SK-N-MC (cell line): ENCODE measurements around the gene RPL26.
"Not testable (repeated sequence)": the region's sequence is repeated elsewhere in the genome, so short reads cannot be mapped to it uniquely, and the experiment has no call there.

Source experiments
- DNase-seq: peaks from one replicate; pipeline ENCODE4 v3.0.0-alpha.2; 2011; ENCODE audit warnings: low read depth, low spot score
- H3K27ac ChIP-seq: fragments of 200-600 bp; sonication (generic); 2 replicates; pipeline ENCODE4 v1.5.1; 2016; ENCODE audit warnings: mixed run types
- H3K36me3 ChIP-seq: fragments of 200-600 bp; sonication (generic); 2 replicates; pipeline ENCODE4 v1.6.1; 2017; ENCODE audit warnings: antibody characterized with exemption, low read length, mixed read lengths; ENCODE audit not compliant: insufficient read depth
- H3K4me3 ChIP-seq: fragments of 200-600 bp; sonication (generic); 2 replicates; pipeline ENCODE4 v1.5.1; 2016
- H3K9ac ChIP-seq: fragments of 200-600 bp; sonication (generic); 2 replicates; pipeline ENCODE4 v1.8.0; 2017; ENCODE audit warnings: mixed run types, mixed read lengths; ENCODE audit not compliant: insufficient read length
- H3K9me3 ChIP-seq: fragments of 200-600 bp; sonication (generic); 2 replicates; pipeline ENCODE4 v1.6.1; 2017; ENCODE audit warnings: low read depth, mild to moderate bottlenecking, antibody characterized with exemption, low read length, moderate library complexity, mixed read lengths
- EZH2 ChIP-seq: fragments of 200-600 bp; sonication (generic); IDR thresholded peaks from one replicate; pipeline ENCODE4 v1.6.1; 2017; ENCODE audit warnings: antibody characterized with exemption
- FOXP2 ChIP-seq: optimal IDR thresholded peaks from 2 replicates; pipeline ENCODE3; 2011; ENCODE audit warnings: mild to moderate bottlenecking, moderate library complexity; ENCODE audit not compliant: insufficient read depth; ENCODE audit errors: extremely low read length, control extremely low read depth
- POLR2AphosphoS5 ChIP-seq: IDR thresholded peaks from 2 replicates; pipeline ENCODE4 v1.6.1; 2012; ENCODE audit warnings: mild to moderate bottlenecking, low read depth, low read length, borderline replicate concordance

RPL26 gene

DNA sequence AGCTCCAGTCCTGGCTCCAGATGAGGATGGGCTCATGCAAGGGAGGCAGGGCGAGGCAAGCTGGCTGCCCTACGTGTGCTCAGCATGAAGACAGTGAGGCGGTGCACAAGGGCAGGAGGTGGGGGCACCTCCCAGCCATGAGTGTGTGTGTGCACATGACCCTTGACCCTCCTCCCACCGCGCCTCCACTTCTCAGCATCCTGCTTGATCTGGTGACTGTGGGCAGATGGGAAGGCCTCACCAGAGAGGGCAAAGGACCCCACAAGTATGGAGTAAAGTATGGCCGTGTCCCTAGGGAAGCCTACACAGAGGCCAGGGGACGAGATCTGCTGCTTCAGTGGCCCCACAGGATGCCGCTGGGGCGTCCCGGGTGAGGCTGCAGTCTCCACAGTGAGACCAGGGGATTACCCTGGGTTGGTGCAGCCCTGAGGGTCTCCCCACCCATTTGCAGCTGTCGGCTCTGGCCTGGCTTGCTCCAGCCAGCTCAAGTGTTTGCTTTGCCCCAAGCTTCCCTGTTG lies 22.6 kb upstream of the RPL26 start:
- Histone ChIP-seq H3K36me3 (no peaks in the 10 kb centered on the region), H3K9ac (no peak overlapping the region), H3K27ac (no peak overlapping the region), H3K9me3 (no peaks in the 10 kb centered on the region), H3K4me3 (no peak overlapping the region)
- no peak for DNase-seq
- no peak for TF ChIP-seq EZH2
- no peak for TF ChIP-seq POLR2AphosphoS5
- no peak for TF ChIP-seq FOXP2

DNA sequence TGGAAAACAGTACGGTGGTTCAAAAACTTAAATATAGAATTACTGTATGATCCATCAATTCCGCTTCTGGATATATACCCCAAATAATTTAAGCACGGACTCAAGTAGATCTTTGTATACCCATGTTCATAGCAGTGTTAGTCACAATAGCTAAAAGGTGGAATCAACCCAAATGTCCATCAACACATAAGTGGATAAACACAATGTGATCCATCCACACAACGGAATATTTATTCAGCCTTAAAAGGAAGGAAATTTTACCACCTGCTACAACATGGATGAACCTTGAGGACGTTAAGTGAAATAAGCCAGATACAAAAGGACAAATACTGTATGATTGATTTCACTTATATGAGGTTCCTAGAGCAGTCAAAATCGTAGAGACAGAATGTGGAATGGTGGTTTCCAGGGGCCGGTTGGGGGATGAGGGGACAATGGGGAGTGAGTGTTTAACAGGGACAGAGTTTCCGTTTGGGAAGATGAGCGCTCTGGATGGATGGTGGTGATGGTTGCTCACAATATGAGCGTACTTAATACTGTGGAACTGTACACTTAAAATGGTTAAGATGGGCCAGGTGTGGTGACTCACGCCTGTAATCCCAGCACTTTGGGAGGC lies 20.0 kb upstream of the RPL26 start:
- TF ChIP-seq EZH2: no peak
- no peak for TF ChIP-seq FOXP2
- no peak for TF ChIP-seq POLR2AphosphoS5

DNA sequence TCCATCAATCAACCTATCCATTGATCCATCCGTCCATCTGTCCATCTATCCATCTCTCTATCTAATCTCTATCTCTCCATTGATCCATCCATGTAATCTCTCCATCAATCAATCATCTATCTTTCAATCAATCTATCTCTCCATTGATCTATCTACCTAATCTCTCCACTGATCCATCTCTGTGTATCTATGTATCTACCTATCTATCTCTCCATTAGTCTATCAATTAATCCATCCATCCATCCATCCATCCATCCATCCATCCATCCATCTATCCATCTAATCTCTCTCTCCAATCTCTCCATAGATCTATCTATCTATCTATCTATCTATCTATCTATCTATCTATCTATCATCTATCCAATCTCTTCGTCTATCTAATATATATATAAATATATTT lies 18.1 kb upstream of the RPL26 start:
- Histone ChIP-seq H3K4me3 (no peak overlapping the region), H3K9me3 (no peaks in the 10 kb centered on the region), H3K27ac (no peak overlapping the region), H3K36me3 (no peaks in the 10 kb centered on the region), H3K9ac (no peak overlapping the region)
- no peak for DNase-seq
- TF ChIP-seq EZH2 (no peak), FOXP2 (no peak), POLR2AphosphoS5 (no peak)

More for the DNA sequence above, 20.0 kb upstream of the RPL26 start:
- H3K36me3 ChIP-seq: no peaks in the 10 kb centered on the region
- H3K9ac ChIP-seq: no peak overlapping the region
- H3K27ac ChIP-seq: no peak overlapping the region
- DNase-seq: no peak
- no peaks in the 10 kb centered on the region for H3K9me3 ChIP-seq
- no peak overlapping the region for H3K4me3 ChIP-seq

DNA sequence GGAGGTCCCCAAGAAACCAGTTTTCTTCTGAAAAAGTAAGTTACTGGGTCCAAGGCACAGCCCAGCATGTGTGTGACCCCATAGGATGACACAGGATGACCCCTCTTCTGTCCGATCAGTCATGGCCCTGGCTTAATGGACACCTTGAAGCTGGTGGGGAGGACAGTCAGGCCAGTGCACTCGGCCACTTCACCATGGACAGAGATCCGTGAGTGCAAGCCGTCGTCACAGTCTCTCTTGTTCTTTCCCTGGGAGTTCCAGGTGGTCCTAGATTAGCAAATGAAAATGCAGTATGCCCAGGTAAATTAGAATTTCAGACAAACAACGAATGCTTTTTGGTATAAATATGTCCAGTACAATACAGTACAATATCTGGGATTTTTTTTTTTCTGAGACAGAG lies 16.0 kb upstream of the RPL26 start:
- TF ChIP-seq FOXP2 (no peak), POLR2AphosphoS5 (no peak), EZH2 (no peak)
- Histone ChIP-seq H3K9me3 (no peaks in the 10 kb centered on the region), H3K9ac (no peak overlapping the region), H3K36me3 (no peaks in the 10 kb centered on the region), H3K4me3 (no peak overlapping the region), H3K27ac (no peak overlapping the region)
- DNase-seq: no peak

DNA sequence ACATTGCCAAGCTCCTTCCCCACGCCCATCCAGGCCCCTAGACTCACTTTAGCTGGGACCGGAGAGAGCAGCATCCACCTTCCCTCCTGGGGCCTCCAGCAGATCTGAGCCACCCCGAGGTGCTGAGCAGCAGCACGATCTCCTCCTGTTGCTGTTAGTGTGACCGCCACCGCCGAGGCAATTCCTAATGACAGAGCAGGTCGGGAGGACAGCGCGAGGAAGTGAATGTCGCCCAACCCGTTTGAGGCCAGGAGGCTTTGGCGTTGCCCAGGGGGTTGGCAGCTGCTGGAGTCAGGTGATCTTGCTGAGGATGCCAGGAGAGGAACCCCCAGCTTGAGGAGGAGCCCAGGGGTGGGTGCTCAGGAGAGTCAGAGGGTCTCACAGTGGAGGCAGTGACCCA lies 14.6 kb upstream of the RPL26 start, which contains the start of gene RNF222:
Gene RNF222 (minus strand): TSS at position 192 of the 400 bp plus-strand sequence. CDS start 4,366 bp downstream, outside the sequence.
- no peak within 1 kb of the TSS for H3K27ac ChIP-seq
- H3K9ac ChIP-seq: no peak within 1 kb of the TSS
- no peak within 1 kb of the TSS for H3K4me3 ChIP-seq
- no peak for DNase-seq
- H3K36me3 ChIP-seq: no peaks in the 10 kb centered on the region
- H3K9me3 ChIP-seq: no peaks in the 10 kb centered on the region
- TF ChIP-seq POLR2AphosphoS5 (no peak), EZH2 (no peak), FOXP2 (no peak)

DNA sequence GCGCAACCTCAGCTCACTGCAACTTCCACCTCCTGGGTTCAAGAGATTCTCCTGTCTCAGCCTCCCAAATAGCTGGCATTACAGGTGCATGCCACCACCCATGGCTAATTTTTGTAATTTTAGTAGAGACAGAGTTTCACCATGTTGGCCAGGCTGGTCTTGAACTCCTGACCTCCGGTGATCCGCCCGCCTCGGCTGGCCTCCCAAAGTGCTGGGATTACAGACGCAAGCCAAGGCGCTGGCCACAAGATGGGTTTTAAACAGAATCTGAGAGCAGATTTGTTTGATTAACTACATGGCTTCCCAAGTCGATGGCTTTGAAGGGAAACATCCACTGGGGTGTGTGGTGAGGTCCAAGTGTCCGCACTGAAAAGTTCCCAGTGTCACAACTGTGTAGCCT lies 11.5 kb upstream of the RPL26 start:
- not testable (repeated sequence) for H3K9ac ChIP-seq, H3K36me3 ChIP-seq, H3K9me3 ChIP-seq, H3K4me3 ChIP-seq, H3K27ac ChIP-seq, DNase-seq

DNA sequence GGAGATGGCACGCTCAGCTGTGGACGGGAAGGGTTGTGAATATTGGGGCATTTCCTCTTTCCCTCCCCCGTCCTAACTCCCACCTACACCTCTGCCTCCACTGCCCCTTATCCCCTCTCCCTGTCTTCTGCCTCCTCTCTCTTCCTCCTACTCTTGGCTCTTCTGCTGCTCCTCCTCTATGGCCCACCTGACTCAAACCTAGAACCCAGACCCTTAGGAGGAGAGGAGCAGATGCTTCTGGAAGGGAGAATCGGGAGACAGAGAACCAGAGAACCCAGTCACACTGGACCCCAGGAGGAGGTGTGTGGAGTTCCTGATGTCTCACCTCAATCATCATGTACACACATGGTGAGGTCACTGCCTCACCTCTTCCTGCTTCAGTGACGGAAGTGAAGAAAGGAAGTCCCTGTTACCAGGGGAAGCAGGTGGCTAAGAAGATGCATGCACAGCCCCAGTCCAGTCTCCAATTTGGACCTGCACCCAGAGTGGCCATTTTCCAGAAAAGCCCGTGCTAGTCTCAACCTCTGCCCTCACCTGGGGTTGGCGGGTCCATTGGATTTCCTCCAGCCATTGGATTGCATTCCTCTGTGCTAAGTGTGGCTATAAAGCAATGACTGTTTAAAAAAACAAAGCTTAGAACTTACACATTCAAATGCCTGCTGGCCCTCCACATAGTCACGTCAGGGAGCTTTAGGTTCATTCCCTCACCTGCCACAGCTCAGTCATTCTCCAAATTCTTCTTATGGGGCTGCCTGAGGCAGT lies 10.7 kb upstream of the RPL26 start:
- Histone ChIP-seq H3K36me3 (no peaks in the 10 kb centered on the region), H3K27ac (no peak overlapping the region), H3K9me3 (no peaks in the 10 kb centered on the region), H3K9ac (no peak overlapping the region), H3K4me3 (no peak overlapping the region)
- DNase-seq: no peak
- TF ChIP-seq FOXP2 (no peak), POLR2AphosphoS5 (no peak), EZH2 (no peak)

DNA sequence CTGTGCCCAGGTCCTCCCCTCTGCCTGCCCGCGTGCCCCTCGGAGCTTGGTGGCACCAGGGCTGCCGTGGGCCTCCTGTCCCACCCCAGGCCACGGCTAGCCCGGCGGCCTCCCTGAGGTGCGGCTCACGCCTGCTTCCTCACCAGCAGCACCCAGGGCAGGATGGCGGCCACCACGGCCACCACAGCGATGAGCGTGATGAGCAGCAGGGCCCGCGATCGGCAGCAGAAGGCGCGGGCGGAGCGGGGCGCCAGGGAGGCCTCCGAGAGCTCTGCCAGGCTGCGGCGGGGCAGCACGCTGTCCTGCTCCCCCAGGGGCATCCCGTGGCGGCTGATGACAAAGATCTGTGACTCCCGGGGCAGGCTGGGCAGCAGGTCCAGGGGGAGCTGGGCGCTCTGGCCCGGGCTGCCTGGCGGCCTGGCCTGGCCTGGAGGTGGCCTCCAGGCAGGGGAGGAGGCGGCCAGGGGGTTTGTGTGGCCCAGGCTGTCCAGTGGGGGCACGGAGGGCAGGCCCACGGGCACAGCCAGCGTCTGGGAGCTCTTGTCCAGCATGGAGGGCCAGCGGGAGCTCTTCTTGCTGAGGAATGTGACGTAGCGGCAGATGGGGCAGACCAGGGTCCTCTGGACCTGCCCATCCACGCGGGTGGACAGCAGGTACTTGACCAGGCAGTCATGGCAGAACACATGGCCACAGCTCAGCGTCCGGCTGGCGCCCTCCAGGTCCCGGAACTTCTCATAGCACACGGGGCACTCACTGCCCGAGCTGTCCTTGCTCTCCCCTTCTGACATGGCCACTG lies 9.9 kb upstream of the RPL26 start:
- H3K4me3 ChIP-seq: no peak overlapping the region
- H3K9ac ChIP-seq: no peak overlapping the region
- DNase-seq: no peak
- no peak overlapping the region for H3K27ac ChIP-seq
- no peaks in the 10 kb centered on the region for H3K36me3 ChIP-seq
- no peaks in the 10 kb centered on the region for H3K9me3 ChIP-seq
- TF ChIP-seq EZH2 (no peak), FOXP2 (no peak), POLR2AphosphoS5 (no peak)
